Measurements from ENCODE around the gene MOB2.
A peak's percentile ranks its signal among the peaks of the same experiment; 100 is the strongest.
"Not testable (repeated sequence)": the region's sequence is repeated elsewhere in the genome, so short reads cannot be mapped to it uniquely, and the experiment has no call there.

The MOB2 gene

GRCh38 chr11:1511937-1512496, 25.4 kb upstream of the MOB2 start:
- Mint-ChIP-seq H3K27me3 (ENCODE audit: low read depth, poor library complexity) (peaks cover 3% of the 10 kb centered on the region), H3K27ac (no peak overlapping the region), H3K9me3 (no peaks in the 10 kb centered on the region), H3K4me3 (no peak overlapping the region), H3K36me3 (ENCODE audit: low read depth) (no peaks in the 10 kb centered on the region), H3K4me1 (peaks cover 44% of the 10 kb centered on the region)
- DNase-seq = no peak
- TF ChIP-seq, protein P1, sequence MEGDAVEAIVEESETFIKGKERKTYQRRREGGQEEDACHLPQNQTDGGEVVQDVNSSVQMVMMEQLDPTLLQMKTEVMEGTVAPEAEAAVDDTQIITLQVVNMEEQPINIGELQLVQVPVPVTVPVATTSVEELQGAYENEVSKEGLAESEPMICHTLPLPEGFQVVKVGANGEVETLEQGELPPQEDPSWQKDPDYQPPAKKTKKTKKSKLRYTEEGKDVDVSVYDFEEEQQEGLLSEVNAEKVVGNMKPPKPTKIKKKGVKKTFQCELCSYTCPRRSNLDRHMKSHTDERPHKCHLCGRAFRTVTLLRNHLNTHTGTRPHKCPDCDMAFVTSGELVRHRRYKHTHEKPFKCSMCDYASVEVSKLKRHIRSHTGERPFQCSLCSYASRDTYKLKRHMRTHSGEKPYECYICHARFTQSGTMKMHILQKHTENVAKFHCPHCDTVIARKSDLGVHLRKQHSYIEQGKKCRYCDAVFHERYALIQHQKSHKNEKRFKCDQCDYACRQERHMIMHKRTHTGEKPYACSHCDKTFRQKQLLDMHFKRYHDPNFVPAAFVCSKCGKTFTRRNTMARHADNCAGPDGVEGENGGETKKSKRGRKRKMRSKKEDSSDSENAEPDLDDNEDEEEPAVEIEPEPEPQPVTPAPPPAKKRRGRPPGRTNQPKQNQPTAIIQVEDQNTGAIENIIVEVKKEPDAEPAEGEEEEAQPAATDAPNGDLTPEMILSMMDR (IDR thresholded peaks at IDR 0.05) = no peak

GRCh38 chr11:1510928-1511327, 24.3 kb upstream of the MOB2 start:
- Mint-ChIP-seq H3K36me3 (ENCODE audit: low read depth) (no peaks in the 10 kb centered on the region), H3K9me3 (no peaks in the 10 kb centered on the region), H3K27me3 (ENCODE audit: low read depth, poor library complexity) (peaks cover under 1% of the 10 kb centered on the region), H3K4me1 (peaks cover 54% of the 10 kb centered on the region), H3K4me3 (no peak overlapping the region), H3K27ac (no peak overlapping the region)
- DNase-seq = no peak
- TF ChIP-seq, protein P1 (IDR thresholded peaks at IDR 0.05) = no peak

GRCh38 chr11:1510351-1510750, 23.8 kb upstream of the MOB2 start:
- not testable (repeated sequence) for H3K27me3 Mint-ChIP-seq (ENCODE audit: low read depth, poor library complexity); DNase-seq; H3K9me3 Mint-ChIP-seq; H3K27ac Mint-ChIP-seq; H3K36me3 Mint-ChIP-seq (ENCODE audit: low read depth); H3K4me3 Mint-ChIP-seq
- peaks cover 58% of the 10 kb centered on the region for H3K4me1 Mint-ChIP-seq

DNA sequence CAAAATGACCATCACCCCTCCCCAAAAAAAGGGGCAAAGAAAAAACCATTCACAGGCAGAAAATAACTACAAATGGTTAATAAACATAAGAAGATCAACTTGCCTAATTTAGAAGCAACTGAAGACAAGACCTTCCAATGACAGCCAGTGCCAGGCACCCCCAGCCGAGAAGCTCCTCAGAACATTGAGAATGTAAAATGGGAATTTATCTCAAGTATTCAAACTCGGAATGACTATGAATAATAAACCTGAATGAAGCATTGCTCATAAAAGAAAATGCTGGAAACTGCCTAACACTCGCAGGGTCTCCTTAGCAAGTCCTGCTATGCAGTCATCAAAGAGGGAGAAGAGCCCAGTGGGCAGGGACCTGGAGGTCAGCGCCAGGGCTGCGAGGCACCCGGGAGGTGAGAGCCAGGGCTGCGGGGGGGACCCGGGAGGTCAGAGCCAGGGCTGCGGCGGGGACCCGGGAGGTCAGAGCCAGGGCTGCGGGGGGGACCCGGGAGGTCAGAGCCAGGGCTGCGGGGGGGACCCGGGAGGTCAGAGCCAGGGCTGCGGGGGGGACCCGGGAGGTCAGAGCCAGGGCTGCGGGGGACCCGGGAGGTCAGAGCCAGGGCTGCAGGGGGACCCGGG, 23.2 kb upstream of the MOB2 start:
- Mint-ChIP-seq H3K27ac (peak overlapping the region; percentile 31), H3K27me3 (ENCODE audit: low read depth, poor library complexity) (no peaks in the 10 kb centered on the region), H3K4me1 (peaks cover 59% of the 10 kb centered on the region), H3K36me3 (ENCODE audit: low read depth) (no peaks in the 10 kb centered on the region), H3K4me3 (no peak overlapping the region), H3K9me3 (no peaks in the 10 kb centered on the region)
- DNase-seq = no peak
- TF ChIP-seq, protein P1 (IDR thresholded peaks at IDR 0.05) = no peak

DNA sequence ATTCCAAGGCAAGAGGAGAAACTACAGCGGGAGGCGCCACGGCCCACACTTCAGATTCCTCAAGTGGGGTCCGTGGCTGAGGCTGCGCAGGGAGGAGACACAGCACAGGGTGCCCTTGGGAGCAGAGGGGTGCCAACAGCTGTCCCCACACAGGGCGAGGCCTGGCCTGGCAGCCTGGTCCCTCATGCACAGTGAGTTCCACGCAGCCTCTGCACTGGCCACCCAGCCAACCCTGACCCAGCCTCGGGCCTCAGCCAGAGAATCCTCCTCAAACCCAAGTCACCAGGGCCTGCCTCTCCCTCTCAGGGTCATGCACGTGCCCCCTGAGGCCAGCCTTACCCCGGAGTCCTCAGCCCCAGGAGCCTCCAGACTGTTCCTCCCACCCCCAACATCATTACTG, 22.4 kb upstream of the MOB2 start:
- Mint-ChIP-seq H3K9me3 (no peaks in the 10 kb centered on the region), H3K4me1 (peaks cover 58% of the 10 kb centered on the region), H3K36me3 (ENCODE audit: low read depth) (no peaks in the 10 kb centered on the region), H3K27ac (peak overlapping the region; percentile 31), H3K4me3 (no peak overlapping the region), H3K27me3 (ENCODE audit: low read depth, poor library complexity) (no peaks in the 10 kb centered on the region)
- TF ChIP-seq, protein P1 (IDR thresholded peaks at IDR 0.05) = no peak
- DNase-seq = no peak

DNA sequence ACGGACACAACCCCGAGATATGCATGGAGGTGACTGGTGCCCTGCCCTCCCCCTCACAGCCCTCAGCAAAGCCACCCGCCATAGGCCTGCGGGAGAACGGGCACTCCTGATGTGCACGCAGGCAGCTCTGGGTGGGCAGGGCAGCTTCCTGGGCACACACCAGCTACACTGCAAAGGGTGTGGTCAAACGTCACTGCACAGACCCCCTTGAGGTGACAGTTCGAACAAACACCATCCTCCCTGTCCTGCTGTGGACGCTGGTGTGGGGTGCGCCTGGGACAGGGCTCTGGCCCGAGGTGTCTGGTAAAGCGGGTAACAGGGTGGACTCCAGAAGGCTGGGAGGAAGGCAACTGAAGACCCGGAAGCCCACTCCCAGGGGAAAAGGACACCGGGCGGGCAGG, 21.9 kb upstream of the MOB2 start:
- TF ChIP-seq, protein P1 (IDR thresholded peaks at IDR 0.05) = no peak
- Mint-ChIP-seq H3K36me3 (ENCODE audit: low read depth) (no peaks in the 10 kb centered on the region), H3K4me1 (peaks cover 58% of the 10 kb centered on the region), H3K27ac (no peak overlapping the region), H3K27me3 (ENCODE audit: low read depth, poor library complexity) (no peaks in the 10 kb centered on the region), H3K4me3 (no peak overlapping the region), H3K9me3 (no peaks in the 10 kb centered on the region)
- DNase-seq = no peak
